Mammary epithelial cell (primary cell): ENCODE measurements around the gene CNDP2.

ENCODE experiments used
- CTCF ChIP-seq, 2 donors: IDR thresholded peaks in 1 of 2; conservative IDR thresholded peaks in 1 of 2; 2 replicates each; pipeline ENCODE4 v1.5.1; 2011 to 2012; ENCODE audit warnings: inconsistent platforms in 2 of 2, low read length in 2 of 2, mild to moderate bottlenecking in 2 of 2, control low read depth in 1 of 2, low read depth in 1 of 2; ENCODE audit not compliant: insufficient read depth in 1 of 2; ENCODE audit errors: extremely low read depth in 1 of 2
- EZH2 ChIP-seq: IDR thresholded peaks from 2 replicates; pipeline ENCODE4 v1.6.1; 2012; ENCODE audit warnings: low read length, inconsistent platforms, borderline replicate concordance

GRCh38 chr18:74456349-74457042 lies 39.7 kb upstream of the CNDP2 start:
- no peak for TF ChIP-seq CTCF (conservative IDR thresholded peaks at IDR 0.05 in 1 of 2, IDR thresholded peaks at IDR 0.05 in 1 of 2; ENCODE audit: extremely low read depth in 1 of 2, insufficient read depth in 1 of 2, low read depth in 1 of 2, low read length in 2 of 2)
- TF ChIP-seq EZH2: peak; percentile 61
